NCI-H69 (cell line): ENCODE data around the gene MOB3A.
"Not testable (repeated sequence)": the region's sequence is repeated elsewhere in the genome, so short reads cannot be mapped to it uniquely, and the experiment has no call there.

ENCODE experiments used
- DNase-seq: peaks from one replicate; lab custom pipeline; 2025; lab: John Stamatoyannopoulos, UW

The MOB3A gene

DNA sequence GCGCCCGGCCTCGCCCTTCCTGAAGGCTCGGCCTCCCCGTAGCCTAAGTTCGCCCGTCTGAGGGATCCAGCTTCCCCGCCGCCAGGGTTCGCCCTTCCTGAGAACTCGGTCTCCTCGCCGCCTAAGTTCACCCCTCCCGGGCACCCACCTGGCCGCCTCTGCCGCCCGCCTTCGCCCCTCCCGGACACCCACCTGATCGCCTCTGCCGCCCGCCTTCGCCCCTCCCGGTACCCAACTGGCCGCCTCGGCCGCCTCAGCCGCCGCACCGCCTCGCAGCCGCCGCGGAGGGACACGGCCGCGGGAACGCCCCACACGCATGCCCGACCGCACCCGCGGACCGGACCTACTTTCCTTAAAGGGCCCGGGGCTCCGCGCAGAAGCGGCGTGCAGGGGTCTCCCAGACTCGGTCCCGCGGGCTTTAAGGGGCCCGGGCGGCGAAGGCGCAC is at the start of gene MOB3A:
Gene MOB3A (minus strand): TSS at position 293 of the 446 bp plus-strand sequence. CDS start 17,766 bp downstream, outside the sequence.
- peak; percentile 98 for DNase-seq

DNA sequence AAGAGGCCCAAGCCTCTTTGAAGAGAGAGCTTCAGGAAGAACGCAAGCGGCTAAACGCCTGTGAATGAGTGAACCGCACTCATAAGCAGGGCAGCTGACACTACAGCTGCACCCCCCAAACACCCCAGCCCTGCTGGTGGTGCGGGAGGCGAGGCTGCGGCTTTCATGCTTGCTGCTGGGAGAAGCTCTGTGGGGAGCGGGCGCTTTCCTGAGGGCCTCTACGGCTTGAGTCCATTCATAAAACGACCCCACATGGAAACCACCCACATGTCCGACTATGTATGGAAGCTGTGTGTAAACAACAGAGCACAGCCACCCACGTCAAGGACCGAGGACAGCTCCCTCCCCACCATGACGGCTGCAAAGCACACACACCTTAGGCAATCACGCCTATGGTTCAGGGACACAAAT is 49.7 kb upstream of the MOB3A start:
- DNase-seq, result no peak

GRCh38 chr19:2144190-2144589 is 48.1 kb upstream of the MOB3A start:
- no peak for DNase-seq

DNA sequence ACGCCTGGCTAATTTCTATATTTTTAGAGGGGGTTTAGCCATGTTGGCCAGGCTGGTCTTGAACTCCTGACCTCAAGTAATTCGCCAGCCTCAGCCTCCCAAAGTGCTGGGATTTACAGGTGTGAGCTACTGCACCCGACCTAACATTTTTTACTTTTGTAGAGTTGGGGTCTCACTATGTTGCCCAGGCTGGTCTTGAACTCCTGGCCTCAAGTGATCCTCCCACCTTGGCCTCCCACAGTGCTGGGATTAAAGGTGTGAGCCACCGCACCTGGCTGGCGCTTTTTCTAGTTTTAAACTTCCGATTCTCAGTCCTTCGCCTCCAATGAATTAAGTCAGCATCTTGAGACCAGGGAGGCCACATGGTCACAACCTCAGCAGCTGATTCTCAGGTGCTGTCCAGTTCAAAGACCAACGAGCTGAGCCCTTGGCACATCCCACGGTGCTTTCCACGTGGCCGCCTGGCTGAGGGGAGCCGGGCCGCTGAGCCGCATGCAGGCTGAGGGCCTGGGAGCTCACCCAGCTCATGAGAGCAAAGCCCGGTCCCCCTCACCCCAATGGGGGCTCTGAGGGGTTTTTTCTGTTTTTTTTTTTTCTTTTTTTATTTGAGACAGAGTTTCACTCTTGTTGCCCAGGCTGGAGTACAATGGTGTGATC is 46.2 kb upstream of the MOB3A start:
- no peak for DNase-seq

- DNase-seq, result peak; percentile 60
These were observed 44.0 kb upstream of the MOB3A start for GRCh38 chr19:2140138-2140569.

DNA sequence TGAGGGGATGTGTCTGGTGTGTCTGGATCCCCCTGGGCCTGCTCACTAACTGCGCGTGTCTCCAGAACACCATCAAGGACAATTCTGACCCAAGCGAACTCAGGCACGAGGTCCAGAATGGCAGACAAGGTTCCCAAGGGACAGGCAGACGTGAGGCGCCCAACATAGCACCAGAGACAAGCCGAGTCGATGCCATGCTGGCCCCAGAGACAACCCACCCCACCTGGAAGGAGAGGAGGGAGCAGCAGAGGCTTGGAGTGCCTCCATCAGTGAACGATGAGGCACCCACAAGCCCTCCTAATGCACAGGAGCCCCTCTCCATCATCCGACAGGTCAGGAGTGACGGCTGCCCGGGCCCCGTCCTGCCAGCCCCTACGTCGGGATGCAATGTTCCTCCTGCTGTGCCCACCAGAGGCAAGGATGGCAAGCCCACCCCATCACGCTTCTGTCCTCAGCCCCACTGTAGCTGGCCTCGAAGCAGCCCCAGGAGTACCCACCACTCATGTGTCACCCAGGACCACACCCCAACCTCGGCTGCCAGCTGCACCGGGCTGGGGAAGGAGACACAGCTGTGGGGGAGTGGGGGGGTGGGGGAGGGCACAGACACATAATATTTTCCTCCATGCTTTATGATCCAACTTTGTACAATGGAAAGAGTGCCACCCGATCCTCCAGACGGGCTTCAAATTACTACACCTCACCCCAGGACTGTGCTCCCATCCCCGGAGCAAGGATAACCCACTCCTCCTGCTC is 43.4 kb upstream of the MOB3A start:
- peak; percentile 60 for DNase-seq

- DNase-seq, result no peak
These were observed 42.1 kb upstream of the MOB3A start for GRCh38 chr19:2138061-2138728.

GRCh38 chr19:2136796-2137195 is 40.7 kb upstream of the MOB3A start:
- DNase-seq, result no peak

DNA sequence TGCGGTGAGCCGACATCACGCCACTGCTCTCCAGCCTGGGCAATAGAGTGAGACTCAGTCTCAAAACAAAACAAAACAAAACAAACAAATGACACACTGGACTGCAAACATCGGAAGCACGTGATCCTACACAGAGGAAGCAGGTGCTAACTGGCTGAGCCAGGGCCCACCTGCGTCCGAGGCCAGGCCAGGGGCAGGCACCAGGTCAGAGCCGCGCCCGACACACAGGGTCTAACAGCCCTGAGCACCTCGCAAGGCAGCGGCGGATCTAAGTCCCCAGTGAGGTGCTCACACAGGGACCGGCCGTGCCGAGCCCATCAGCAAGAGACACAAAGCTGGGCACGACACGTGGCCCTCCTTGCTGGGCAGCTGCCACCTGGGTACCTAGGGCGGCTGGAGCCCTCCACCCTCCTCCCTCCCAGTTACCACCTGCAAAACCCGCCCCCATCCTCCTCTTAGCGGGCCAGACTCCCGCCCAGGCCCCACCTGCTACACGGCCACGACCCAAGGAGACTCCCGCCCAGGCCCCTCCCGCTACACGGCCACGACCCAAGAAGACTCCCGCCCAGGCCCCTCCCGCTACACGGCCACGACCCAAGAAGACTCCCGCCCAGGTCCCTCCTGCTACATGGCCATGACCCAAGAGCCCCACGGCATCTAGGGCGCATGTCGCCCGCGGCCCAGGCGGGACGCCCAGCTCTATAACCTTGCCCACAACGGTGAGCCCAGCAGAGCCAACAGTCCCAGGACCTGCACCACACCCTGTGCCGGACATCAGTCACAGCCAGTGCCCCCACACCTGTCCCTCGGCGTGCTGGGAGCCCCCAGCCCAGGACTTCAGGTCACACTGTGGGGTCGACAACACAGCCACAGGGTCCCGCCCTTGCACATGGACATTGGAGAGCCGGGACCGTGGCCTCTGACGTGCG is 39.6 kb upstream of the MOB3A start:
- DNase-seq, result no peak

DNA sequence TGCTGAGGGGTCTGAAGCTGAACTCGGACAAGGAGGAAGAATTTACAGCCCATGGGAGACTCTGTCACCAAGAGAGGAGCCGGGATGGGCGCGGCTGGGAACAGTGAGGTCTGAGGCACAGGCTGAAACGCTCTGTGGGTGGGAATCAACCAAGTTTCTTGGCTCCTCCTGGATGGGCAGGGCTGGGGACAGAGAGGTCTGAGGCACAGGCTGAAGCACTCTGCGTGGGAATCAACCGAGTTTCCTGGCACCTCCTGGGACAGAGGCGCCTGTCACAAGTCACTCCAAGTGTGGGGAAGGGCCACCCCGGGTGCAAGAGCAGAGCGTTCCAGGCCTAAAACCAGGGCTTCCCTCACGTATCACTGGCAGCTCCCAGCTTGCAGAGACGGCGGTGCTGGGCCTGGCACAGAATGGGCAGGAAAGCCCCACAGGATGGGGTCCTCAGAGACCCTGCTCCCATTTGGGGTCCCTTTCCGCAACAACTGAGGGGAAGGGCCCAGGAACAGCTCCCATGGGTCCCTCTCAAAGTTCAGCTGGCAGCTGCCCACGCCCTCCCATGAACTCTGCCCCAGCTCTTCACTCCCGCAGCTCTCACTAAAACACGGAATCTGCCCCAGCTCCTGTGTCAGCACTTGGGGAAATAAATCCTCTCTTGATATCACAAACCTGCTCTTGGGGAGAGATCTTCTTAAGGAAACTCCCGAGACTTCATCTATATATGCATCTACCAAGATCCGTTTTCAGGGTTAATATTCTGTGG is 36.8 kb upstream of the MOB3A start:
- no peak for DNase-seq

DNA sequence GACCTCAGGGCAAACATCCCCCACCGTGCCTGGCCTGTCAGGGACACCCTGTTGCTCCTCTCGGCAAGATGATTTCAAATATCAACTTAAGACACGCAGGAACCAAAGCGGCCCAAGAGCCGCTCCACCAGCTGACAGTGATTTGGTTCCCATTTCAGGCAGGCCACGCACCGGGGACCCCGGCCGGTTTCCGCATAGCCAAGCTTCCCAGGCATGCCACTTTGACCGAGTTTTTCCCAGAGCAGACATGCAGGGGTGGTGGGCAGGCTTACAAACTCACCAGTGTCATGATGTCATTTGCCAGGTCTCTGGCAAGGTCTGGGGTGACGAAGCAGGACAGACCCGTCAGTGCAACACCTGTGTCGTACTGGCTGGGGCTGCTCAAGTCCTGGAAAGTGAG is 36.1 kb upstream of the MOB3A start:
- no peak for DNase-seq

GRCh38 chr19:2131012-2131975 is 35.2 kb upstream of the MOB3A start:
- not testable (repeated sequence) for DNase-seq

DNA sequence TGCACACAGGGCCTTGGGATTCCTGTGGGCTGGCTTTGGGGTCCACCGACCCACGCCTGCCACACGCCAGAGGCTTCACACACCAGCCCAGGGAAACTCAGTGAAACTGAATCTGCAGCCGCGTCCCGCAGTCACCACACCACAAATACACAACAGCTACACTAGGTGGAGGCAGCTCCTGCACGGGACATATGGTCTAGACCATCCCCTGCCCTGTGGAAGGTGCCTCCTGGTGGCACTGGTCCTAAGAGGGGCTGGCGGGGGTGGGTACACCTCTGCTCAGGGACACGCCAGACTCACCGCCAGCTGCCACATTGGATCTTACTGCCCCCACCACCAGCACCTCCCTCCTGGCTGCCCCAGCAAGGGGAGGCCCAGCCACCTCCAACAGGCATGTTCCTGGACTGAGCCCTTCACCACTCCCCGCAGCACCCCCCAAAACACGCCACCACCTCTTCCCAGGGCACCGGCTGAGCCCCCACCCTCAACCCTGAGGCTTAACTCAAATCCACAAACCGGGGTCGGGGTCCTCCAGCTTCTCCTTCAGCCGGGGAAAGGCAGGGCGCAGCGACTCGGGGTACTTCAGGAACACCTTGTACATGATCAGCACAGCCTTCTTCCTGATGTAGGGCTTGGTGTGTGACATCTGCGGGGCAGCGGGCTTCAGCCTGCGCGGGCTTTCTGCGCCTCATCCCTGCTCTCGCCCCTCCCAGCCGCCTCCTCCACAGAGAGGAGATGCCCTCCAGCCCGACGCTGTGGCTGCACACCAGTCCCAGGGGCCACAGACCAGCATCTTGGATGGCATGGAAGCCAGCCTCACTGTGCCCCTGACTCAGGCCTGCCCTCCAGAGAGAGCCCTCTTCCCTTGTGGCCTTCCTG is 34.0 kb upstream of the MOB3A start:
- DNase-seq, result no peak

DNA sequence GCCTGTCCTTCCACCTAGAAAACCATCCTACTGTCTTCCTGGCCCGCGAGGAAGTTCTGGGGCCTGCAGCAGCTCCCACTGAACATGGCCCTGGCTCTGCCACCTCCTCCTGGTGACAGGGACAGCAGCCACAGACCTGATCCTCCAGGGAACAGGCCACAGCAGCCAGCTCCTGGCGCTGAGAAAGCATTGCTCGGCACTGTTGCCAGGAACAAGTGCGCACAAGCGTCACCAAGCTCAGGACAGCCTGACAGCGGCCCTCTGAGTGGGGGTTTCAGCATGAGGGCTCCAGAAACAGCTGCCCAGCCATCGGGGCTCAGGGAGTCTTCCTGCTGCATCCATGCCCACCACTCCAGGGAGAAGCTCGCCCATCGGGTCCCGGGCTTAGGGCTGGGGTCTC is 33.4 kb upstream of the MOB3A start:
- DNase-seq, result no peak

DNA sequence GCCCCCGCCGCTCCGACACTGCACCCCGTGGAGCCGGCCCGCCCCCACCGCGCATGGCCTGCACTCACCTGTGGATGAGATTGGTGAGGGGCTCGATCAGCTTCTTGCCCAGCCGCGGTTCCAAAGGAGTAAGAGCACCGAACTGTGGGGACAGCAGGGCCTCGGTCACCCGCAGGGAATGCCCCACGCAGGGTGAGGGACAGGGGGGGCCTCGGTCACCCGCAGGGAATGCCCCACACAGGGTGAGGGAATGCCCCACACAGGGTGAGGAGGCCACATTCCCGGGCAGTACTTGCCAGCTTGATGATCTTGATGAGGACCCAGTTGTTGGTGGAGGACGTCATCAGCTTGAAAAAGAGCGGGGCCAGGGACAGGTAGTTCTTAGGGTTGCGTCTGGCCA is 32.9 kb upstream of the MOB3A start:
- no peak for DNase-seq

DNA sequence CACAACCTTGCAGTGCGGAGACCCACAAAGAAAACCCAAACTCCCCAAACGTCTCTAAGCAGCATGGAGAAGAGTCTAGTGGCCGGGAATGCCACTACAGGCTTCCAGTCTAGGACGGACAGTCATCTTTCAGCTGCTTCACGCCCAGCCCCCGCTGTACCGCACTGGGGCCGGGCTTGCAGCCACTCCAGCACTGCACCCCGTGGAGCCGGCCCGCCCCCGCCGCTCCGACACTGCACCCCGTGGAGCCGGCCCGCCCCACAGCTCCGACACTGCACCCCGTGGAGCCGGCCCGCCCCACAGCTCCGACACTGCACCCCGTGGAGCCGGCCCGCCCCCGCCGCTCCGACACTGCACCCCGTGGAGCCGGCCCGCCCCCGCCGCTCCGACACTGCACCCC is 32.1 kb upstream of the MOB3A start:
- peak; percentile 10 for DNase-seq

GRCh38 chr19:2127758-2128157 is 31.6 kb upstream of the MOB3A start:
- no peak for DNase-seq

GRCh38 chr19:2126879-2127518 is 30.9 kb upstream of the MOB3A start:
- DNase-seq, result no peak
